H1 (cell line): ENCODE measurements around the gene COL6A1. TPM values are rescaled to one million over a fixed set of nuclear protein-coding genes. Genes with fewer than 3 reads are reported as not detected.

Experiments
- CTCF ChIA-PET: fragments of 300-600 bp; sonication (Branson Sonifier 250); formaldehyde crosslinking; loops from one replicate; lab custom pipeline; 2021; ENCODE audit not compliant: partially characterized antibody; lab: Charles Lee
- POLR2A ChIA-PET: fragments of 300-600 bp; sonication (Branson Sonifier 250); formaldehyde crosslinking; loops from one replicate; lab custom pipeline; 2021; ENCODE audit warnings: inconsistent platforms; ENCODE audit not compliant: partially characterized antibody; lab: Charles Lee
- DNase-seq, 2 experiments: peaks; one replicate each; pipeline versions ENCODE4 v3.0.0 to v3.0.0-alpha.2; 2010 to 2022; ENCODE audit warnings: low spot score in 2 of 2, low read depth in 1 of 2, mixed read lengths in 1 of 2
- FAIRE-seq: peaks from 2 replicates; lab custom pipeline; 2011; peaks lifted over from hg19 to GRCh38; lab: Jason Lieb, UNC
- H2AFZ ChIP-seq: 2 replicates; pipeline ENCODE4 v1.8.1; 2012; ENCODE audit warnings: low read length, inconsistent platforms
- H2AK5ac ChIP-seq: 2 replicates; pipeline ENCODE4 v1.6.1; 2013; ENCODE audit warnings: low read depth, low read length
- H2BK120ac ChIP-seq: replicated peaks from 2 replicates; pipeline ENCODE3; 2013; ENCODE audit warnings: low read depth, low read length, inconsistent platforms
- H2BK12ac ChIP-seq: 2 replicates; pipeline ENCODE4 v1.6.1; 2013; ENCODE audit warnings: low read depth, low read length
- H2BK15ac ChIP-seq: 2 replicates; pipeline ENCODE4 v1.6.1; 2013; ENCODE audit warnings: low read length
- H2BK20ac ChIP-seq: 2 replicates; pipeline ENCODE4 v1.6.1; 2013; ENCODE audit warnings: low read length
- H2BK5ac ChIP-seq: 2 replicates; pipeline ENCODE4 v1.6.1; 2013; ENCODE audit warnings: low read depth, low read length
- H3K14ac ChIP-seq: 2 replicates; pipeline ENCODE4 v1.6.1; 2013; ENCODE audit warnings: inconsistent platforms; ENCODE audit not compliant: insufficient read length
- H3K18ac ChIP-seq: 2 replicates; pipeline ENCODE4 v1.6.1; 2013; ENCODE audit warnings: low read length; ENCODE audit errors: extremely low read depth
- H3K23ac ChIP-seq: 2 replicates; pipeline ENCODE4 v1.6.1; 2013; ENCODE audit warnings: inconsistent platforms; ENCODE audit not compliant: insufficient read length
- H3K23me2 ChIP-seq: 2 replicates; pipeline ENCODE4 v1.6.1; 2013; ENCODE audit warnings: low read depth, low read length
- H3K27ac ChIP-seq: 2 replicates; pipeline ENCODE4 v1.6.1; 2011; ENCODE audit warnings: low read depth, low read length, inconsistent platforms
- H3K27me3 ChIP-seq, 4 experiments: replicated peaks in 1 of 4; 1 replicate in 1 of 4; 2 replicates in 3 of 4; pipeline versions ENCODE4 v1.6.1 to v1.8.1; 2011 to 2013; ENCODE audit warnings: low read length in 3 of 4, mild to moderate bottlenecking in 3 of 4, inconsistent platforms in 2 of 4, mixed read lengths in 2 of 4, moderate library complexity in 1 of 4; ENCODE audit not compliant: control insufficient read depth in 3 of 4, insufficient read depth in 3 of 4; ENCODE audit errors: extremely low read depth in 1 of 4
- H3K36me3 ChIP-seq, 4 experiments: 2 replicates each; pipeline versions ENCODE4 v1.6.1 to v1.8.1; 2011 to 2013; ENCODE audit warnings: mild to moderate bottlenecking in 4 of 4, low read length in 3 of 4, moderate library complexity in 2 of 4, control low read depth in 1 of 4, inconsistent platforms in 1 of 4; ENCODE audit not compliant: insufficient read depth in 4 of 4, control insufficient read depth in 2 of 4
- H3K4ac ChIP-seq: replicated peaks from 2 replicates; pipeline ENCODE3; 2013; ENCODE audit warnings: low read length, low read depth, mixed read lengths, inconsistent platforms; ENCODE audit not compliant: insufficient read length
- H3K4me1 ChIP-seq, 4 experiments: replicated peaks in 1 of 4; 1 replicate in 1 of 4; 2 replicates in 3 of 4; pipeline versions ENCODE4 v1.6.1 to v1.8.1; 2011 to 2013; ENCODE audit warnings: low read length in 3 of 4, inconsistent platforms in 2 of 4, mixed read lengths in 1 of 4; ENCODE audit not compliant: insufficient read depth in 4 of 4, control insufficient read depth in 3 of 4
- H3K4me2 ChIP-seq, 2 experiments: 2 replicates each; pipeline versions ENCODE4 v1.6.1 to v1.8.1; 2011 to 2013; ENCODE audit warnings: low read depth in 2 of 2, low read length in 2 of 2, control low read depth in 1 of 2, inconsistent platforms in 1 of 2, mild to moderate bottlenecking in 1 of 2; ENCODE audit not compliant: insufficient read depth in 1 of 2
- H3K4me3 ChIP-seq, 4 experiments: fragments of 200-600, 300-600 bp in 1 of 4; sonication (generic), shearing (Covaris generic), sonication (Bioruptor Twin) in 1 of 4; 2 replicates each; pipeline versions ENCODE4 v1.5.1 to v1.8.1; 2011 to 2016; ENCODE audit warnings: low read length in 4 of 4, low read depth in 3 of 4, control low read depth in 2 of 4, inconsistent platforms in 2 of 4, mild to moderate bottlenecking in 2 of 4, mixed read lengths in 1 of 4, moderate library complexity in 1 of 4; ENCODE audit not compliant: insufficient read depth in 2 of 4; ENCODE audit errors: extremely low read depth in 1 of 4
- H3K56ac ChIP-seq: replicated peaks from 2 replicates; pipeline ENCODE3; 2013; ENCODE audit warnings: low read depth, mild to moderate bottlenecking, mixed read lengths, low read length, inconsistent platforms; ENCODE audit not compliant: insufficient read length
- H3K79me1 ChIP-seq: 2 replicates; pipeline ENCODE4 v1.6.1; 2013; ENCODE audit warnings: low read depth, low read length, control low read depth
- H3K79me2 ChIP-seq, 2 experiments: 2 replicates each; pipeline versions ENCODE4 v1.6.1 to v1.8.1; 2012 to 2013; ENCODE audit warnings: low read length in 2 of 2, mild to moderate bottlenecking in 2 of 2, inconsistent platforms in 1 of 2; ENCODE audit not compliant: insufficient read depth in 2 of 2, control insufficient read depth in 1 of 2
- H3K9ac ChIP-seq, 4 experiments: replicated peaks in 1 of 4; 1 replicate in 1 of 4; 2 replicates in 3 of 4; pipeline versions ENCODE4 v1.6.1 to v1.8.1; 2011 to 2013; ENCODE audit warnings: low read depth in 3 of 4, low read length in 3 of 4, control low read depth in 2 of 4, mild to moderate bottlenecking in 2 of 4, moderate library complexity in 2 of 4, inconsistent platforms in 1 of 4; ENCODE audit errors: extremely low read depth in 1 of 4
- H3K9me3 ChIP-seq, 2 experiments: 2 replicates each; pipeline versions ENCODE4 v1.6.1 to v1.8.1; 2012 to 2013; ENCODE audit warnings: mild to moderate bottlenecking in 2 of 2, moderate library complexity in 2 of 2, control low read depth in 1 of 2, inconsistent platforms in 1 of 2, low read depth in 1 of 2, low read length in 1 of 2, mixed read lengths in 1 of 2; ENCODE audit not compliant: insufficient read depth in 2 of 2
- H4K20me1 ChIP-seq, 2 experiments: replicated peaks in 1 of 2; 2 replicates each; pipeline versions ENCODE3 to v1.8.1; 2011 to 2013; ENCODE audit warnings: inconsistent platforms in 2 of 2, low read length in 2 of 2, mild to moderate bottlenecking in 1 of 2; ENCODE audit not compliant: insufficient read depth in 2 of 2, control insufficient read depth in 1 of 2
- H4K5ac ChIP-seq: 2 replicates; pipeline ENCODE4 v1.6.1; 2013; ENCODE audit warnings: low read length, low read depth, mixed read lengths, inconsistent platforms; ENCODE audit not compliant: insufficient read length
- H4K8ac ChIP-seq: 2 replicates; pipeline ENCODE4 v1.8.0; 2013; ENCODE audit warnings: mild to moderate bottlenecking, moderate library complexity, low read length, inconsistent platforms; ENCODE audit not compliant: insufficient read depth; ENCODE audit errors: extremely low read depth
- H4K91ac ChIP-seq: replicated peaks from 2 replicates; pipeline ENCODE3; 2013; ENCODE audit warnings: low read length, mixed read lengths, inconsistent platforms; ENCODE audit not compliant: insufficient read length
- ASH2L ChIP-seq: fragments of 200-600, 300-600 bp; sonication (generic); IDR thresholded peaks from one replicate; pipeline ENCODE4 v1.7.1; 2017; ENCODE audit warnings: low read length
- BACH1 ChIP-seq: IDR thresholded peaks from 2 replicates; pipeline ENCODE4 v1.6.1; 2012; ENCODE audit warnings: low read length, improper control_type of control experiment
- CBX8 ChIP-seq: fragments of 300-800, 300-1000 bp; sonication (generic); IDR thresholded peaks from 2 replicates; pipeline ENCODE4 v1.7.1; 2016; ENCODE audit warnings: low read depth, low read length, borderline replicate concordance
- CHD1 ChIP-seq: IDR thresholded peaks from 2 replicates; pipeline ENCODE4 v1.6.1; 2012; ENCODE audit warnings: low read depth, low read length, improper control_type of control experiment
- GTF2F1 ChIP-seq: IDR thresholded peaks from 2 replicates; pipeline ENCODE4 v1.6.1; 2012; ENCODE audit warnings: low read depth, low read length, improper control_type of control experiment, borderline replicate concordance
- JUND ChIP-seq: IDR thresholded peaks from 2 replicates; pipeline ENCODE4 v1.6.1; 2011; ENCODE audit warnings: mild to moderate bottlenecking, improper control_type of control experiment, low read length
- NRF1 ChIP-seq: IDR thresholded peaks from 2 replicates; pipeline ENCODE4 v1.6.1; 2011; ENCODE audit warnings: mild to moderate bottlenecking, low read depth, low read length, improper control_type of control experiment
- RAD21 ChIP-seq, 2 experiments: IDR thresholded peaks in 1 of 2; conservative IDR thresholded peaks in 1 of 2; 2 replicates each; pipeline ENCODE4 v1.6.1; 2011; ENCODE audit warnings: low read depth in 2 of 2, low read length in 2 of 2, improper control_type of control experiment in 1 of 2, inconsistent platforms in 1 of 2, mild to moderate bottlenecking in 1 of 2, moderate library complexity in 1 of 2
- SIX5 ChIP-seq: IDR thresholded peaks from 2 replicates; pipeline ENCODE4 v1.6.1; 2011; ENCODE audit warnings: mild to moderate bottlenecking, low read depth, low read length
- WGBS, 2 experiments: shearing (Covaris generic) in 1 of 2; methylation state at CpG; one replicate each; pipeline versions ENCODE4 v1.1.6 to v1.1.7; 2013 to 2015; ENCODE audit warnings: low lambda C conversion rate in 2 of 2, mixed read lengths in 2 of 2, inconsistent platforms in 1 of 2, low coverage in 1 of 2, missing lambda C conversion rate in 1 of 2; ENCODE audit not compliant: insufficient replicate concordance in 2 of 2, insufficient coverage in 1 of 2, insufficient read length in 1 of 2; ENCODE audit errors: extremely low coverage in 1 of 2, missing lambda C conversion rate in 1 of 2; 5-methylcytosine and 5-hydroxymethylcytosine counted together
- polyA plus RNA-seq, 7 experiments: library from polyadenylated mRNA; depleted of rRNA in 3 of 7; stranded (reverse) in 5 of 7; unstranded in 2 of 7; fragments of >200 nt in 5 of 7; fragments of 200-250 nt in 2 of 7; gene quantifications; 1 replicate in 5 of 7; 2 replicates in 1 of 7; 4 replicates in 1 of 7; pipeline versions ENCODE4 v1.2.1 to v1.2.3, GENCODE V29; 2011 to 2013; ENCODE audit warnings: missing spikeins in 2 of 7, mixed read lengths in 2 of 7
- total RNA-seq: library from RNA; stranded (reverse); fragmentation: NEBNext Ultra II Directional; extraction: Animal tissue kit (Norgen Biotek cat#: 25700); gene quantifications from 2 replicates; pipeline ENCODE4 v1.2.1, GENCODE V29; 2021
- TF ChIP-seq, protein P1 (sequence below): IDR thresholded peaks from 2 replicates; pipeline ENCODE4 v1.6.1; 2012; ENCODE audit warnings: low read length, inconsistent platforms

The COL6A1 gene
- total and polyA plus RNA-seq, 2 of the 8 experiments (the other 6 are each of a cell fraction or from before 2014, with no cell fraction given): 100 to 115 TPM

DNA sequence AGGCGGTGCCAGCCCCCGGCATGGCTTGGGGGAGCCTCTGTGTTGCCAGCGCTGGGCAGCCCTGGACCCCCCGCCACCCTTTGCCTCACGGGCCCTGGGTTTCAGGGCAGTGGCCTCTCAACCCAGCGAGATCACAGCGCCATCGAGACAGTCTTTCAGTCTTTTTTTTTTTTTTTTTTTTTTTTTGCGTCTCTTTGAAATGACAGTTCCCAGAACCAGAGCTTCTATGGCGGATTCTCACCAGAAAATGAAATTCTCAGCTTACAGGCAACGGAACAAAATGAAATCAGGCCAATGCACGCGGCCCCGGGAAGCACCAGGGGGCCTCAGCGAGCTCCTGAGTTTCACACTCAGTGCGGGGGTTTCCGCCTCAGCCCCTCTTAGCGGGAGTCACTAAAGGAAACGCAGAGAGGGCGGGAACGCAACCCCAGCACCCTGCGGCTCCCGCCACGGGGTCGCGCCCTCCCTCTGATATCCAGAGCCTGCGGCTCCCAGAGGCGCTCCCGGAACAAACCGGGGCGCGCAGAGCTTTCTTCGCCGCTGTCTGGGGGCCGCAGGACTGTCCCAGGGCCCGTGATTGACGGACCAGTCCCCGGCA lies 8.0 kb upstream of the COL6A1 start:
- no peak overlapping the region for H3K27ac ChIP-seq
- H3K4ac ChIP-seq: no peak overlapping the region
- no peak for FAIRE-seq
- H2BK15ac ChIP-seq: no peak overlapping the region
- no peak overlapping the region for H2AK5ac ChIP-seq
- H4K91ac ChIP-seq: peak overlapping the region; percentile 99
- no peak overlapping the region for H2BK20ac ChIP-seq
- peak overlapping the region; percentile 97 for H3K4me2 ChIP-seq
- peak in 1 of 2 experiments; percentile 72 for DNase-seq
- H3K79me1 ChIP-seq: no peaks in the 10 kb centered on the region
- H2BK12ac ChIP-seq: 0 out of 2 replicates have a peak overlapping the region, but pooled peaks have one; percentile 92
- 2% methylated on average over 34 of the region's 38 CpGs; no CpG with 5 or more reads in 1 of the 2 experiments for WGBS, 2 experiments
- H3K23me2 ChIP-seq: peaks cover 26% of the 10 kb centered on the region; the same call in 1 of the 2 replicates
- H3K4me1 ChIP-seq: peaks cover 0 to 29% (median 17%) of the 10 kb centered on the region in 4 experiments; a peak in 6 of 7 replicates
- H4K5ac ChIP-seq: peak overlapping the region; percentile 19
- H2AFZ ChIP-seq: no peak overlapping the region; the same call in 1 of the 2 replicates
- ChIA-PET CTCF (interaction anchor here (0.5 to 5.2 kb wide), 14 partner anchors 9 to 620 kb away, joined by 3 to 47 read pairs (median 4); partner anchors contain the start of gene COL6A1), POLR2A (interaction anchor here (0.6 to 1.0 kb wide), 3 partner anchors 22 to 126 kb away, joined by 3 to 4 read pairs (median 3); no protein-coding TSS in a partner anchor)
- no peaks in the 10 kb centered on the region for H3K9me3 ChIP-seq
- no peaks in the 10 kb centered on the region for H4K20me1 ChIP-seq
- H2BK120ac ChIP-seq: peak overlapping the region; percentile 83
- no peaks in the 10 kb centered on the region for H3K36me3 ChIP-seq
- H3K56ac ChIP-seq: peak overlapping the region; percentile 42
- peak overlapping the region in 2 of 4 experiments; percentile 20 to 34; a peak in 2 of 7 replicates for H3K9ac ChIP-seq
- H3K4me3 ChIP-seq: peak overlapping the region; percentile 42 to 71 (median 60)
- no peak overlapping the region for H3K14ac ChIP-seq
- peak overlapping the region; percentile 78; the same call in 1 of the 2 replicates for H2BK5ac ChIP-seq
- H3K18ac ChIP-seq: peak overlapping the region; percentile 99
- H4K8ac ChIP-seq: peak overlapping the region; percentile 81
- H3K23ac ChIP-seq: no peak overlapping the region
- H3K27me3 ChIP-seq: peaks cover 0 to 23% (median 11%) of the 10 kb centered on the region in 4 experiments; a peak in 4 of 7 replicates
- H3K79me2 ChIP-seq: no peaks in the 10 kb centered on the region
- TF ChIP-seq, protein P1, sequence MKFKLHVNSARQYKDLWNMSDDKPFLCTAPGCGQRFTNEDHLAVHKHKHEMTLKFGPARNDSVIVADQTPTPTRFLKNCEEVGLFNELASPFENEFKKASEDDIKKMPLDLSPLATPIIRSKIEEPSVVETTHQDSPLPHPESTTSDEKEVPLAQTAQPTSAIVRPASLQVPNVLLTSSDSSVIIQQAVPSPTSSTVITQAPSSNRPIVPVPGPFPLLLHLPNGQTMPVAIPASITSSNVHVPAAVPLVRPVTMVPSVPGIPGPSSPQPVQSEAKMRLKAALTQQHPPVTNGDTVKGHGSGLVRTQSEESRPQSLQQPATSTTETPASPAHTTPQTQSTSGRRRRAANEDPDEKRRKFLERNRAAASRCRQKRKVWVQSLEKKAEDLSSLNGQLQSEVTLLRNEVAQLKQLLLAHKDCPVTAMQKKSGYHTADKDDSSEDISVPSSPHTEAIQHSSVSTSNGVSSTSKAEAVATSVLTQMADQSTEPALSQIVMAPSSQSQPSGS: no peak
- TF ChIP-seq RAD21 (IDR thresholded peaks at IDR 0.05 in 1 of 2, conservative IDR thresholded peaks at IDR 0.05 in 1 of 2; ENCODE audit: low read depth in 2 of 2, low read length in 2 of 2) (peak; percentile 21 to 37; a peak in 3 of 4 replicates), CBX8 (no peak), CHD1 (no peak), ASH2L (no peak), SIX5 (no peak), BACH1 (no peak), GTF2F1 (no peak), JUND (0 out of 2 replicates have a peak, but pooled peaks have one; percentile 6), NRF1 (no peak)
